H1 (cell line): ENCODE results near the gene ELFN2. TPM values are rescaled to one million over a fixed set of nuclear protein-coding genes. Genes with fewer than 3 reads are reported as not detected.

Source experiments
- CTCF ChIA-PET: fragments of 300-600 bp; sonication (Branson Sonifier 250); formaldehyde crosslinking; loops from one replicate; lab custom pipeline; 2021; ENCODE audit not compliant: partially characterized antibody; lab: Charles Lee
- POLR2A ChIA-PET: fragments of 300-600 bp; sonication (Branson Sonifier 250); formaldehyde crosslinking; loops from one replicate; lab custom pipeline; 2021; ENCODE audit warnings: inconsistent platforms; ENCODE audit not compliant: partially characterized antibody; lab: Charles Lee
- DNase-seq, 2 experiments: peaks; one replicate each; pipeline versions ENCODE4 v3.0.0 to v3.0.0-alpha.2; 2010 to 2022; ENCODE audit warnings: low spot score in 2 of 2, low read depth in 1 of 2, mixed read lengths in 1 of 2
- FAIRE-seq: peaks from 2 replicates; lab custom pipeline; 2011; peaks lifted over from hg19 to GRCh38; lab: Jason Lieb, UNC
- H2AFZ ChIP-seq: 2 replicates; pipeline ENCODE4 v1.8.1; 2012; ENCODE audit warnings: low read length, inconsistent platforms
- H2AK5ac ChIP-seq: 2 replicates; pipeline ENCODE4 v1.6.1; 2013; ENCODE audit warnings: low read depth, low read length
- H2BK120ac ChIP-seq: replicated peaks from 2 replicates; pipeline ENCODE3; 2013; ENCODE audit warnings: low read depth, low read length, inconsistent platforms
- H2BK12ac ChIP-seq: 2 replicates; pipeline ENCODE4 v1.6.1; 2013; ENCODE audit warnings: low read depth, low read length
- H2BK15ac ChIP-seq: 2 replicates; pipeline ENCODE4 v1.6.1; 2013; ENCODE audit warnings: low read length
- H2BK20ac ChIP-seq: 2 replicates; pipeline ENCODE4 v1.6.1; 2013; ENCODE audit warnings: low read length
- H2BK5ac ChIP-seq: 2 replicates; pipeline ENCODE4 v1.6.1; 2013; ENCODE audit warnings: low read depth, low read length
- H3K14ac ChIP-seq: 2 replicates; pipeline ENCODE4 v1.6.1; 2013; ENCODE audit warnings: inconsistent platforms; ENCODE audit not compliant: insufficient read length
- H3K18ac ChIP-seq: 2 replicates; pipeline ENCODE4 v1.6.1; 2013; ENCODE audit warnings: low read length; ENCODE audit errors: extremely low read depth
- H3K23ac ChIP-seq: 2 replicates; pipeline ENCODE4 v1.6.1; 2013; ENCODE audit warnings: inconsistent platforms; ENCODE audit not compliant: insufficient read length
- H3K23me2 ChIP-seq: 2 replicates; pipeline ENCODE4 v1.6.1; 2013; ENCODE audit warnings: low read depth, low read length
- H3K27ac ChIP-seq: 2 replicates; pipeline ENCODE4 v1.6.1; 2011; ENCODE audit warnings: low read depth, low read length, inconsistent platforms
- H3K27me3 ChIP-seq, 4 experiments: replicated peaks in 1 of 4; 1 replicate in 1 of 4; 2 replicates in 3 of 4; pipeline versions ENCODE4 v1.6.1 to v1.8.1; 2011 to 2013; ENCODE audit warnings: low read length in 3 of 4, mild to moderate bottlenecking in 3 of 4, inconsistent platforms in 2 of 4, mixed read lengths in 2 of 4, moderate library complexity in 1 of 4; ENCODE audit not compliant: control insufficient read depth in 3 of 4, insufficient read depth in 3 of 4; ENCODE audit errors: extremely low read depth in 1 of 4
- H3K36me3 ChIP-seq, 4 experiments: 2 replicates each; pipeline versions ENCODE4 v1.6.1 to v1.8.1; 2011 to 2013; ENCODE audit warnings: mild to moderate bottlenecking in 4 of 4, low read length in 3 of 4, moderate library complexity in 2 of 4, control low read depth in 1 of 4, inconsistent platforms in 1 of 4; ENCODE audit not compliant: insufficient read depth in 4 of 4, control insufficient read depth in 2 of 4
- H3K4ac ChIP-seq: replicated peaks from 2 replicates; pipeline ENCODE3; 2013; ENCODE audit warnings: low read length, low read depth, mixed read lengths, inconsistent platforms; ENCODE audit not compliant: insufficient read length
- H3K4me1 ChIP-seq, 4 experiments: replicated peaks in 1 of 4; 1 replicate in 1 of 4; 2 replicates in 3 of 4; pipeline versions ENCODE4 v1.6.1 to v1.8.1; 2011 to 2013; ENCODE audit warnings: low read length in 3 of 4, inconsistent platforms in 2 of 4, mixed read lengths in 1 of 4; ENCODE audit not compliant: insufficient read depth in 4 of 4, control insufficient read depth in 3 of 4
- H3K4me2 ChIP-seq, 2 experiments: 2 replicates each; pipeline versions ENCODE4 v1.6.1 to v1.8.1; 2011 to 2013; ENCODE audit warnings: low read depth in 2 of 2, low read length in 2 of 2, control low read depth in 1 of 2, inconsistent platforms in 1 of 2, mild to moderate bottlenecking in 1 of 2; ENCODE audit not compliant: insufficient read depth in 1 of 2
- H3K4me3 ChIP-seq, 4 experiments: fragments of 200-600, 300-600 bp in 1 of 4; sonication (generic), shearing (Covaris generic), sonication (Bioruptor Twin) in 1 of 4; 2 replicates each; pipeline versions ENCODE4 v1.5.1 to v1.8.1; 2011 to 2016; ENCODE audit warnings: low read length in 4 of 4, low read depth in 3 of 4, control low read depth in 2 of 4, inconsistent platforms in 2 of 4, mild to moderate bottlenecking in 2 of 4, mixed read lengths in 1 of 4, moderate library complexity in 1 of 4; ENCODE audit not compliant: insufficient read depth in 2 of 4; ENCODE audit errors: extremely low read depth in 1 of 4
- H3K56ac ChIP-seq: replicated peaks from 2 replicates; pipeline ENCODE3; 2013; ENCODE audit warnings: low read depth, mild to moderate bottlenecking, mixed read lengths, low read length, inconsistent platforms; ENCODE audit not compliant: insufficient read length
- H3K79me1 ChIP-seq: 2 replicates; pipeline ENCODE4 v1.6.1; 2013; ENCODE audit warnings: low read depth, low read length, control low read depth
- H3K79me2 ChIP-seq, 2 experiments: 2 replicates each; pipeline versions ENCODE4 v1.6.1 to v1.8.1; 2012 to 2013; ENCODE audit warnings: low read length in 2 of 2, mild to moderate bottlenecking in 2 of 2, inconsistent platforms in 1 of 2; ENCODE audit not compliant: insufficient read depth in 2 of 2, control insufficient read depth in 1 of 2
- H3K9ac ChIP-seq, 4 experiments: replicated peaks in 1 of 4; 1 replicate in 1 of 4; 2 replicates in 3 of 4; pipeline versions ENCODE4 v1.6.1 to v1.8.1; 2011 to 2013; ENCODE audit warnings: low read depth in 3 of 4, low read length in 3 of 4, control low read depth in 2 of 4, mild to moderate bottlenecking in 2 of 4, moderate library complexity in 2 of 4, inconsistent platforms in 1 of 4; ENCODE audit errors: extremely low read depth in 1 of 4
- H3K9me3 ChIP-seq, 2 experiments: 2 replicates each; pipeline versions ENCODE4 v1.6.1 to v1.8.1; 2012 to 2013; ENCODE audit warnings: mild to moderate bottlenecking in 2 of 2, moderate library complexity in 2 of 2, control low read depth in 1 of 2, inconsistent platforms in 1 of 2, low read depth in 1 of 2, low read length in 1 of 2, mixed read lengths in 1 of 2; ENCODE audit not compliant: insufficient read depth in 2 of 2
- H4K20me1 ChIP-seq, 2 experiments: replicated peaks in 1 of 2; 2 replicates each; pipeline versions ENCODE3 to v1.8.1; 2011 to 2013; ENCODE audit warnings: inconsistent platforms in 2 of 2, low read length in 2 of 2, mild to moderate bottlenecking in 1 of 2; ENCODE audit not compliant: insufficient read depth in 2 of 2, control insufficient read depth in 1 of 2
- H4K5ac ChIP-seq: 2 replicates; pipeline ENCODE4 v1.6.1; 2013; ENCODE audit warnings: low read length, low read depth, mixed read lengths, inconsistent platforms; ENCODE audit not compliant: insufficient read length
- H4K8ac ChIP-seq: 2 replicates; pipeline ENCODE4 v1.8.0; 2013; ENCODE audit warnings: mild to moderate bottlenecking, moderate library complexity, low read length, inconsistent platforms; ENCODE audit not compliant: insufficient read depth; ENCODE audit errors: extremely low read depth
- H4K91ac ChIP-seq: replicated peaks from 2 replicates; pipeline ENCODE3; 2013; ENCODE audit warnings: low read length, mixed read lengths, inconsistent platforms; ENCODE audit not compliant: insufficient read length
- HDAC6 ChIP-seq: IDR thresholded peaks from one replicate; pipeline ENCODE4 v1.7.1; 2012; ENCODE audit warnings: low read depth, mild to moderate bottlenecking, inconsistent platforms, low read length, moderate library complexity
- WGBS, 2 experiments: shearing (Covaris generic) in 1 of 2; methylation state at CpG; one replicate each; pipeline versions ENCODE4 v1.1.6 to v1.1.7; 2013 to 2015; ENCODE audit warnings: low lambda C conversion rate in 2 of 2, mixed read lengths in 2 of 2, inconsistent platforms in 1 of 2, low coverage in 1 of 2, missing lambda C conversion rate in 1 of 2; ENCODE audit not compliant: insufficient replicate concordance in 2 of 2, insufficient coverage in 1 of 2, insufficient read length in 1 of 2; ENCODE audit errors: extremely low coverage in 1 of 2, missing lambda C conversion rate in 1 of 2; 5-methylcytosine and 5-hydroxymethylcytosine counted together
- polyA plus RNA-seq, 7 experiments: library from polyadenylated mRNA; depleted of rRNA in 3 of 7; stranded (reverse) in 5 of 7; unstranded in 2 of 7; fragments of >200 nt in 5 of 7; fragments of 200-250 nt in 2 of 7; gene quantifications; 1 replicate in 5 of 7; 2 replicates in 1 of 7; 4 replicates in 1 of 7; pipeline versions ENCODE4 v1.2.1 to v1.2.3, GENCODE V29; 2011 to 2013; ENCODE audit warnings: missing spikeins in 2 of 7, mixed read lengths in 2 of 7
- total RNA-seq: library from RNA; stranded (reverse); fragmentation: NEBNext Ultra II Directional; extraction: Animal tissue kit (Norgen Biotek cat#: 25700); gene quantifications from 2 replicates; pipeline ENCODE4 v1.2.1, GENCODE V29; 2021

Gene ELFN2
- total and polyA plus RNA-seq, 2 of the 8 experiments (the other 6 are each of a cell fraction or from before 2014, with no cell fraction given): 0.63 to 0.88 TPM

GRCh38 chr22:37421468-37421877 lies 5.8 kb downstream of the ELFN2 start:
- DNase-seq (no peak), FAIRE-seq (no peak)
- ChIA-PET CTCF (interaction anchor here (0.8 to 2.3 kb wide), 3 partner anchors 49 to 104 kb away, joined by 3 to 9 read pairs (median 4); no protein-coding TSS in a partner anchor), POLR2A (no interaction called here)
- Histone ChIP-seq H3K9me3 (no peaks in the 10 kb centered on the region), H3K23ac (no peak overlapping the region), H3K4ac (no peak overlapping the region), H3K27ac (no peak overlapping the region), H2AK5ac (no peak overlapping the region), H3K56ac (no peak overlapping the region), H3K79me2 (no peaks in the 10 kb centered on the region), H3K14ac (no peak overlapping the region), H3K4me2 (peak overlapping the region in 1 of 2 experiments; percentile 82; a peak in 2 of 4 replicates), H2BK20ac (no peak overlapping the region), H2BK120ac (no peak overlapping the region), H2BK5ac (no peak overlapping the region), H4K91ac (no peak overlapping the region), H3K79me1 (no peaks in the 10 kb centered on the region), H4K5ac (no peak overlapping the region), H2AFZ (no peak overlapping the region), H3K36me3 (no peaks in the 10 kb centered on the region), H3K4me3 (no peak overlapping the region), H4K20me1 (peaks cover 2 to 6% of the 10 kb centered on the region in 2 experiments), H3K18ac (no peak overlapping the region), H4K8ac (no peak overlapping the region; the same call in 1 of the 2 replicates), H3K23me2 (peaks cover 12% of the 10 kb centered on the region; the same call in 1 of the 2 replicates), H3K27me3 (peaks cover 5 to 50% (median 40%) of the 10 kb centered on the region in 4 experiments), H2BK15ac (peak overlapping the region; percentile 29; the same call in 1 of the 2 replicates), H2BK12ac (no peak overlapping the region), H3K4me1 (peaks cover 3 to 38% (median 27%) of the 10 kb centered on the region in 4 experiments), H3K9ac (no peak overlapping the region)
- no peak for TF ChIP-seq HDAC6
- WGBS, 2 experiments: 88% methylated on average over 9 of the region's 9 CpGs; no CpG with 5 or more reads in 1 of the 2 experiments
